ENCODE measurements around the gene ZPR1. TPM values are rescaled to one million over a fixed set of nuclear protein-coding genes. Genes with fewer than 3 reads are reported as not detected.

The ZPR1 gene
- total RNA-seq, 1 donor from 2014 or later, result 69.0 TPM

DNA sequence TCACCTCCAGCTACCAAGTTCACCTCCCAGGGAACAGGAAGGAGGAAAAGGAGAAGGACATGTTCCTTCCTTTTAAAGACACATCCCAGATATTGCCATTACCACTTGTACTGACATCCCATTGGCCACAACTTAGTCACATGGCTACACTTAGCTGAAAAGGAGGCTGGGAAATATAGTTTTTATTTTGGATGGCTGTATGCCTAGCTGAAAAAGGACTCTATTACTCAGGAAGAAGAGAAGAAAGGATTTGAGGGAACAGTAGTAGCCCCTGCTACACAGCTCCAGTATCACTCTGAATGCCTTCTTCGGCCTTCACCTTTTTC lies 5.9 kb upstream of the ZPR1 start:
- DNase-seq, result no peak
- intact Hi-C loops (cut with micrococcal nuclease), result no loop called here
- Mint-ChIP-seq H3K9me3 (no peaks in the 10 kb centered on the region), H3K4me1 (peaks cover 7% of the 10 kb centered on the region), H3K4me3 (no peak overlapping the region), H3K36me3 (ENCODE audit: low read depth) (no peaks in the 10 kb centered on the region), H3K27me3 (peaks cover 4% of the 10 kb centered on the region), H3K27ac (no peak overlapping the region)
- CTCF ChIA-PET, result interaction anchor here (2.1 kb wide), 1 partner anchor 312 kb away, joined by 9 read pairs; no protein-coding TSS in a partner anchor
- POLR2A ChIA-PET, result no interaction called here
- TF ChIP-seq, protein P1, sequence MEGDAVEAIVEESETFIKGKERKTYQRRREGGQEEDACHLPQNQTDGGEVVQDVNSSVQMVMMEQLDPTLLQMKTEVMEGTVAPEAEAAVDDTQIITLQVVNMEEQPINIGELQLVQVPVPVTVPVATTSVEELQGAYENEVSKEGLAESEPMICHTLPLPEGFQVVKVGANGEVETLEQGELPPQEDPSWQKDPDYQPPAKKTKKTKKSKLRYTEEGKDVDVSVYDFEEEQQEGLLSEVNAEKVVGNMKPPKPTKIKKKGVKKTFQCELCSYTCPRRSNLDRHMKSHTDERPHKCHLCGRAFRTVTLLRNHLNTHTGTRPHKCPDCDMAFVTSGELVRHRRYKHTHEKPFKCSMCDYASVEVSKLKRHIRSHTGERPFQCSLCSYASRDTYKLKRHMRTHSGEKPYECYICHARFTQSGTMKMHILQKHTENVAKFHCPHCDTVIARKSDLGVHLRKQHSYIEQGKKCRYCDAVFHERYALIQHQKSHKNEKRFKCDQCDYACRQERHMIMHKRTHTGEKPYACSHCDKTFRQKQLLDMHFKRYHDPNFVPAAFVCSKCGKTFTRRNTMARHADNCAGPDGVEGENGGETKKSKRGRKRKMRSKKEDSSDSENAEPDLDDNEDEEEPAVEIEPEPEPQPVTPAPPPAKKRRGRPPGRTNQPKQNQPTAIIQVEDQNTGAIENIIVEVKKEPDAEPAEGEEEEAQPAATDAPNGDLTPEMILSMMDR (IDR thresholded peaks at IDR 0.05), result no peak
- no peak for ATAC-seq (ENCODE audit: low read depth)

DNA sequence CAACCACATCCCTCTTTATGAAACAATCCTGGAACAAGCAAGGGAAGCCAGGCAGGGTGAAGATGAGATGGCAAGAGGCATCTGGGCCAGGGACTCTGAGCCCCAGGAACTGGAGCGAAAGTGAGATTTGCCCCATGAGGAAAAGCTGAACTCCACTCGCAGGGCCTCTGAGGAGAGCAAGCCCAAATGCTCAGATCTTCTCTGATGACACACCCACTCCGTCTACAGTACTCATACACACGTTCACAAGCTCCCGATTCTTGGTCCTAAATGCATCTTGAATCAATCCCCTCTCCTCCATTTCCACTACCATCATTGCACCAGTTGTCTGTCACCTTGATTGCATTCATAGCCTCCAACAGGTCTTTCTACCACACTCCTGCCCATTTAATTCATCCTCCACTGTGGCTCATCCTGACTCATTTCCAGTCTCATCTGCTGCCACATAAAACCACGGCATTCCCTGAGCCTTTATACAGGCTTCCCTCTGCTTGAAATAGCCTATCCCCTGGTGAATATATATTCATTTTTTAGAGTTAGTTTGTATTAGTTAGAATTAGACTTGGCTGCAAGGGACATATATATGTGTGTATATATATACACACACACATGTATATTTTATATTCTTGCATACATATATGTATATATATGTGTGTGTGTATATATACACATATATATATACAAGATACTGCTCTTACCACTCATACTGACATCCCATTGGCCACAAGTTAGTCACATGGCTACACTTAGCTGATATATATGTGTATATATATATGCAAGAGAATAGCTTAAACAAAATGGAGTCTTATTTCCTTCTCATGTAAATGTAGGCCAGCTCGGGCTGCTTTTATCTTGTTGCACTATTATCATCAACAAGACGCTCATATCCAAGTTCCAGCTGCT lies 5.3 kb upstream of the ZPR1 start:
- H3K27ac Mint-ChIP-seq, result no peak overlapping the region
- ChIA-PET POLR2A (interaction anchor here (0.5 kb wide), 1 partner anchor 551 kb away, joined by 4 read pairs; no protein-coding TSS in a partner anchor), CTCF (interaction anchor here (2.1 kb wide), 1 partner anchor 313 kb away, joined by 9 read pairs; no protein-coding TSS in a partner anchor)
- intact Hi-C loops (cut with micrococcal nuclease), result no loop called here
- H3K27me3 Mint-ChIP-seq, result peaks cover 4% of the 10 kb centered on the region
- no peak overlapping the region for H3K4me3 Mint-ChIP-seq
- TF ChIP-seq, protein P1 (IDR thresholded peaks at IDR 0.05), result no peak
- H3K36me3 Mint-ChIP-seq (ENCODE audit: low read depth), result peaks cover 3% of the 10 kb centered on the region
- no peak for ATAC-seq (ENCODE audit: low read depth)
- H3K4me1 Mint-ChIP-seq, result peaks cover 13% of the 10 kb centered on the region
- no peak for DNase-seq
- no peaks in the 10 kb centered on the region for H3K9me3 Mint-ChIP-seq

DNA sequence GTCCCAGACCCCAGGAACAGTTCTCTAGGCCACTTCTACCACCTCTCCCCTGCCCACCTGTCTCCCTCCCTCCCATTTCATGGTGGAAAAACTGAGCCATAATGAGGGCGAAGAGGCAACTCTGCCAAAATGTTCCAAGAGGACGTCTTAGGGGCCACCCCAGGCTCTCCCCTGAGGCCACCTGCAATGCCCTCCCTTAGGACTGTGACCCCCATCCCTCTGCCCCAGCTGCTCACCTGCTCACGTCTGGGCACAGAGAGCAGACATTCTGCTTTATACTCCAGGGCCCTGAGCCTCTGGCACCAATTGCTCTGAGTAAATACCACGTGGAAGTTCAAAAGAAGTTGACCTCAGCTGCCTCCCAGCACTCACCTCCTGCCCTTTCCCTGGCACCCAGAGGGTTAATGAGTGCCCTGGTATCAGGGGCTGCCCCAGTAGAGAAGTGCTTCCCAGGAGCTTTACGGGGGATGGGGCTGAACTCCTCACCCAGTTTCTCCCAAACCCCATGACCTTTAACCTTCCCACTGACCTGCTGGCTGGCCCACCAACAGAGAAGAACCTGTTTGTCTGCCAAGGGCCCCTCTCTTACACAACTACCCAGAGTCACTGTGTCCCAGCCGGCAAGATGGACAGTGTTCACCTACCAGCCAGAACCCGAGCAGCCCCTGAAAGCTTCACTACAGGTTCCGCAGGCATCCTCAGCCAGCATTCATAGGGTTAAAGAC lies 4.5 kb upstream of the ZPR1 start:
- ChIA-PET POLR2A (interaction anchor here (0.5 kb wide), 1 partner anchor 552 kb away, joined by 4 read pairs; no protein-coding TSS in a partner anchor), CTCF (interaction anchor here (1.6 to 2.1 kb wide), 3 partner anchors 8 to 314 kb away, joined by 4 to 9 read pairs (median 6); no protein-coding TSS in a partner anchor)
- Mint-ChIP-seq H3K36me3 (ENCODE audit: low read depth) (peaks cover 8% of the 10 kb centered on the region), H3K27ac (no peak overlapping the region), H3K4me1 (peaks cover 17% of the 10 kb centered on the region), H3K27me3 (peaks cover 4% of the 10 kb centered on the region), H3K9me3 (no peaks in the 10 kb centered on the region), H3K4me3 (no peak overlapping the region)
- TF ChIP-seq, protein P1 (IDR thresholded peaks at IDR 0.05), result no peak
- intact Hi-C loops (cut with micrococcal nuclease), result no loop called here
- ATAC-seq (ENCODE audit: low read depth), result no peak
- no peak for DNase-seq

DNA sequence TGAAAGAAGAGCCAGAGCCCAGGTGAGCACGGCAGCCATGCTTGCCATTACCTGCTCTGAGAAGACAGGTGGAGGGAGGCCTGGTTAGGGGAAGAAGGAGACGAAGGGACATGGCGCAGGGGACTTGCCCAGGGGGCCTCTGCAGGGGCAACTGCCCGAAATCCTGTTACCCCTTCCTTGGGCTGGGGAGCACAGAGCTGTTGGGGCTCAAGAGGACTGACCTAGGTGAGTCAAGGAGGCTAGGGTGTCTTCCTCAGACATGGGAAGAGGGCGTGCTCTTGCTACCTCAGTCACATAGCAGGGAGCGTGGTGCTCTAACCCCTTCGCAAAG lies 4.0 kb upstream of the ZPR1 start, which contains the start of gene APOA5:
Gene APOA5 (minus strand): TSS at position 67 of the 331 bp plus-strand sequence. CDS start 19 bp downstream, at position 48.
- TF ChIP-seq, protein P1 (IDR thresholded peaks at IDR 0.05), result no peak

More for the DNA sequence above, 4.0 kb upstream of the ZPR1 start, which contains the start of gene APOA5:
- no peak within 1 kb of the TSS for H3K27ac Mint-ChIP-seq
- H3K4me1 Mint-ChIP-seq, result peaks cover 23% of the 10 kb centered on the region
- H3K9me3 Mint-ChIP-seq, result no peaks in the 10 kb centered on the region
- H3K27me3 Mint-ChIP-seq, result peaks cover 4% of the 10 kb centered on the region
- CTCF ChIA-PET, result interaction anchor here (0.7 to 3.7 kb wide), 9 partner anchors 8 to 439 kb away, joined by 3 to 38 read pairs (median 4); partner anchors contain the start of genes APOA1 and BUD13
- DNase-seq (no peak), ATAC-seq (ENCODE audit: low read depth) (no peak)
- no peak within 1 kb of the TSS for H3K4me3 Mint-ChIP-seq
- POLR2A ChIA-PET, result interaction anchor here (1.1 kb wide), 1 partner anchor 44 kb away, joined by 3 read pairs; no protein-coding TSS in a partner anchor
- intact Hi-C loops (cut with micrococcal nuclease), result loop anchor here (1.0 to 2.0 kb wide), 3 partner anchors 45 to 435 kb away; no protein-coding TSS in a partner anchor
- H3K36me3 Mint-ChIP-seq (ENCODE audit: low read depth), result peaks cover 14% of the 10 kb centered on the region

Data from activated B cell treated with CpG ODN at 0.5 μM for 24 hours (primary cell).